ENCODE data around the gene SPTLC3.
"Not testable (repeated sequence)": the region's sequence is repeated elsewhere in the genome, so short reads cannot be mapped to it uniquely, and the experiment has no call there.

The SPTLC3 gene

GRCh38 chr20:13008761-13009681 is at the start of gene SPTLC3:
TSS of gene SPTLC3 (plus strand) at chr20:13008972. CDS start at chr20:13009268, 296 bp downstream.
- peak; percentile 49 for DNase-seq (ENCODE audit: low read depth)

DNA sequence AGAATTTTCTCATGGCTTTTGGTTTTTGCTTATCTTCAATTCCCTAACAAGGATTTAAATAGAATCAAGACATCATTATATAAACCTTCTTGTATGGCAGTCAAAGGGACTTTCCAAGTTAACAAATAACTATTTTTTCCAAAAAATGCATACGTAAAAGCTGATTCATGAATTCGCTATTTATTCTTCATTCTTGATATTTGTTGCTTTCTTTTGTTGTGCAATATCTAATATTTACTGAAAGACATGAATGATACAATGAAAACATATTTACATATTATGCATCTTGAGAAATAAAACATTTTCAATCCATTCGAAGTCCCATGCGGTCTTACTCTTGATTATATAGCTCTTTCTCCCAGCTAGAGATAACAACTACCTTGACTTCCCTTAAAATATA is 47.0 kb upstream of the SPTLC3 start:
- DNase-seq (ENCODE audit: low read depth): no peak

DNA sequence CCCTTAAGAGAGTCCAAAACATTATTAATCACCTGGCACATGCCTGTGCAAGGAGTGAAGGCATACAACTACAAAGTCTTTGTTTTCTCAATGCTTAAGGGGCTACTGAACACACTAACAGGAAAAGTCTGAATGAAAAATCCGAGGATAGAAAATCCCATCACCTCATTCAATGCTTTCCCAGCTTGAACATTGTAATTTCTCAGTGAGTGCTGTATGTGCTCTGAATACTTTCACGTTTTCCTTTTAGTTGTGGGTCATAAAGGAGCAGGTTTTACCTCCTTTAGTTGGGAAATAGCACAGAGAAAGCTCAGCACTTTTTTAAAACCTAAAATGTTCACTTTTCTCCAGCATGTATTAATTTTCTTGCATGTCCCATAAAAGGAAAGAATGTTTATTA is 45.9 kb upstream of the SPTLC3 start:
- DNase-seq (ENCODE audit: low read depth): no peak

DNA sequence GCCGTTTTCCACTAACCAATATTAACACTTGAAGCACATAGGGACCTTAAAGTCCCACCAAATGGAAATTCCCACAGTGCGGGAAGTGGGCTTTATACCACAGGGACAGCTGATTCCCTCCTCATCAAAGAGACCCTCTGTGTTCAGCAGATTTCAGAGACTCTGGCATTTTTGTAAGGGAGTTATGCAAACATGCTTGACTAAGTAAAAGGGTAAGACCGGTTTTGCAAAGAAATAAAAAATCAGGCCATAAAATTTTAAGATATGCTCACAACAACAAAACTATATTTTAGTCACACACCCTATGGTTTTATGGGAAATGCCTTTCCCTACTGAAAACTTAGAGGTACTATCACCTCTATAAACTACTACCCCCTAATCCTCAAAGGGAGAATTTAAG is 45.4 kb upstream of the SPTLC3 start:
- no peak for DNase-seq (ENCODE audit: low read depth)

DNA sequence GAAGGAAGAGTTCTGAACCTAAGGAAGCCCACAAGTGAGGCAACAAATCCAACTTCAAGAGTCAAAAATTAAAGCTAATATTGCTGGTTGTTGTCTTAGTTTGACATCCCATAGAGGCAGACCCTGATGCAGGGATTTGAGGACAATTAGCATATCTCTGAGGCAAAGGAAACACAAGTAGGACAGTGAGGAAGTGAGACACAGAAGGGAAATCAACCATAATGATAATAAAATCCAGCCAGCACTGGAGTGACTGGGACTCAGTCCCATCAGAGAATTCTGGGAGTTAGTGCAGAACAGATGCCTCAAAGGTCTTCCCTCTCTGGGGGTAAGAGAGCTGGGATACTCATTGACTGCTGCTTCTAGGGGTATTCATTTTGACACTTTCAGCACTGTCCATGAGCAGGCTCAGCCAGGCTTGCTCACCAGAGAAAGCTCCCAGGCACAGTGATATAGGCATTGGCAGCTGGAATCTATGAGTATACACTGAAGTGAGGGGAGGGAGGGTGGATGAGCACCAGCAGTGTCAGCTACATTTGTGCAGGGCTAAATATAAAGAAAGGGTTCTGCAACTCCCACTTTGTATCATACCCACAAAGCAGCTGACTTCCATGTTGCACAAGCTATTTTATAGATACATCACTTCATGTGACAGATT is 43.4 kb upstream of the SPTLC3 start:
- peak; percentile 9 for DNase-seq (ENCODE audit: low read depth)

GRCh38 chr20:12965870-12966251 is 42.9 kb upstream of the SPTLC3 start:
- no peak for DNase-seq (ENCODE audit: low read depth)

DNA sequence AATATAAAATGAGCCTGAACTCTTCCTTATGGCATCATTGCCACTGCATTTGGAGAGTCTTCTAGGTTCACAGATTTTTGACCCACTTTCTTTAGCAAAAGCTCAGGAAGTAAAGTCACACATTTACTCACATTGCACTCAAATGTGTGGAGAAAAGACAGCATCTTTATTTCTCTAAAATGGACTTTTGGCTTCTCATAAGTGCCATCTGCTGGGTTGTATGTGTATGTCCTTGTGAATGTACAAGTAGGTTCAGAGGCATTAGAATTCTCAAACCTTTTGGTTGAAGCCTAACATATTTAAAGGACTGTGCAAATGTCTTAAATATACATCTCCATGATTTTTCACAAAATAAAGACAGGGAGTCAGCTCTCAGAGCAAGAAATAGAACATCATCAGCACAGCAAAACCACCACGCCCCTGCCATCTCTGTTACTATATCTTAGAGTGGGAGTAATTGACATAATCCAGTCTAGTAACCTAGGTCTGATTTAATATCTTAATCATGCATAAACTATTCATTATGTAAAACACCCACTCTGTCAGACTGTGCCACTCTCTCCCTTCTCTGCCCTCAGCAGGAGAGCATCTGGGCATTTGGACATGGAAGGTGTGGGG is 42.2 kb upstream of the SPTLC3 start:
- DNase-seq (ENCODE audit: low read depth): peak; percentile 46

DNA sequence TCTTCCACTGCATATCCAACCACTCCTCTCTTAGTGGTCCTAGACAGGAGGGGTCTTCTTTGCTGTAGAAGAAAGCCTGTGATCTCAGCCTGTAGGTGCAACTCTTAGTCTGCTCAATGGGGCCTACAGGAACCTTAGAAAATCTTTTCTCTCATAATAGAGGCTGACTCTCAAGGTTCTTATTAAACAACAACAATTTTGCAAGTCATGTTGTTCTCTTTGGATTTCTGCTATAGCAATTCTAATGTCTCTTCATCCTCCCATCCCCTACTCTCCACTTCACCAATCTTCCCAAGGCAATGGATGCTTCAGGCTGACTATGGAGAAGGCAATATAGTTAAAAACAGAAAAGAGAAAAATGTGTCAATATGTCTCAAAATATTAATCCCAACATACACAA is 40.8 kb upstream of the SPTLC3 start:
- no peak for DNase-seq (ENCODE audit: low read depth)

DNA sequence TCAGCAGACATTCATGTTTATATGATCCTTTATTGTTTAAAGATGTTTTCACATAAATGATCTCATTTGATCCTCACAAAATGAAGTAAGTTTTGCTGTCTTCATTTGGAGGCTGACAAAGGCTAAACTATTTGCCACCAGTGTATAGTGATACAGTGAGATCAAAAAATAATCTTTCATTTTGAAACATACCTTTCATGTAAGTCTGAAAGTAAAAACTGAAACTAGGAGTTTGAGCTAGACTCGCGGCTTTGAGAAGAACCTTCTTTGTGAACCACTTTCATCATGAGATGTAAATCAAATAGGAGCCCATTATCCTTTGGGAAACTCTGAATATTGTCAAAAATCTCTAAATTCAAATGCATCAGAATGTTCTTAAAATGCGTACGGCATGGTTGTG is 40.3 kb upstream of the SPTLC3 start:
- DNase-seq (ENCODE audit: low read depth): no peak

DNA sequence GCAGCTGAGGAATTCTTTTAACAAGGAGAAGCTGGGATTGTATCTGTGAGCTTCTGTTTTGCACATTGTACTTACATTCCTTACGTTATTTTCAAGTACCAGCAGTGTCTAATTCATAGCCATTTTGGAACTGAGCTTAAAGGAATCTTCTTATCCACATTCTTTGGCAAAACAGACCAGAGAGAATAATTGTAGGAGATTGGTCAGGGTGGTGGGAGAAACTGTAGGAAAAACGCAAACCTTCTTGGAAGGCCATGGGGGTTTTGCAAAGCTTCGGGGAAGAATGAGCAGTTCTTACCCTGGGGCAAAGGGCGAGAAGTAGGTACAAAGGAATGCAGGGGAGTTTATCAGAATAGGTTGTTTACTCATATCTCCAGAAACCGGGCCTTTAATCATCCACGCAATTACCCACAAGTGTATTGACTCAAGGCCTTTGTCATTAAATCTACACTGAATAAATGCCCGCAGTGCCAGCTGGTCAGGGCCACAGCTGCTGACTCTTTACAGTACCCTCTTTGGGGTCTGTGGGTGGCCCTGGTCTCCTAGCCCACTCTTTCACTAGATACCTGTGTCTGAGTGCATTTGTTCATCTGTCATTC is 39.6 kb upstream of the SPTLC3 start:
- DNase-seq (ENCODE audit: low read depth): no peak

GRCh38 chr20:12970372-12970821 is 38.4 kb upstream of the SPTLC3 start:
- peak; percentile 38 for DNase-seq (ENCODE audit: low read depth)

GRCh38 chr20:12975833-12976608 is 32.8 kb upstream of the SPTLC3 start:
- DNase-seq (ENCODE audit: low read depth): no peak

GRCh38 chr20:12976720-12977309 is 32.0 kb upstream of the SPTLC3 start:
- DNase-seq (ENCODE audit: low read depth): no peak

- no peak for DNase-seq (ENCODE audit: low read depth)
Measured at GRCh38 chr20:12977328-12978125, 31.2 kb upstream of the SPTLC3 start.

DNA sequence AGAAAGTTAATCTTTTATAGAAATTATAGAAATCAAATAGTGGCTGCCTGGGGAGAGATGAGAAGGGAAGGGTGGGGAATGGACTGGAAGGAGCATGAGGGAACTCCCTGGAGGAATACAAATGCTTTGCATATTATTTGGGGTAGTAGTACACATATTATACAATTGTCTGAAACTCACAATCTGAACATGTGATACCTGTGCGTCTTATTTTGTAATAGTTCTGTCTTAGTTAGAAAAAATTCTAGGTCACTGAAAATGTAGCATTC is 30.7 kb upstream of the SPTLC3 start:
- no peak for DNase-seq (ENCODE audit: low read depth)

- no peak for DNase-seq (ENCODE audit: low read depth)
Measured at GRCh38 chr20:12978613-12979495, 29.9 kb upstream of the SPTLC3 start.

DNA sequence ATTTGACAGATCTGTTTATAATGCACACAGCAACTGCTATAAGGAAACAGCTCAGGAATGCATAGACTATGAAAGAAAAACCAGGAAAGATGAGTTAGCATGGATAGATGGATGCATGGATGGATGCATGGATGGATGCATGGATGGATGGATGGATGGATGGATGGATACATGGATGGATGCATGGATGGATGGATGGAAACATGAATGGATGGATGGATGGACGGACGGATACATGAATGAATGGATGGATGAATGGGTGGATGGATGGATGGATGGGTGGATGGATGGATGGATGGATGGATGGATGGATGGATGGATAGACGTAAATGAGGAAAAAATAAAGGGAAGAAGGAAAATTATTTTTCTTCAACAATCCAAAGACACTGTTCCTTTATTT is 29.1 kb upstream of the SPTLC3 start:
- not testable (repeated sequence) for DNase-seq (ENCODE audit: low read depth)

DNA sequence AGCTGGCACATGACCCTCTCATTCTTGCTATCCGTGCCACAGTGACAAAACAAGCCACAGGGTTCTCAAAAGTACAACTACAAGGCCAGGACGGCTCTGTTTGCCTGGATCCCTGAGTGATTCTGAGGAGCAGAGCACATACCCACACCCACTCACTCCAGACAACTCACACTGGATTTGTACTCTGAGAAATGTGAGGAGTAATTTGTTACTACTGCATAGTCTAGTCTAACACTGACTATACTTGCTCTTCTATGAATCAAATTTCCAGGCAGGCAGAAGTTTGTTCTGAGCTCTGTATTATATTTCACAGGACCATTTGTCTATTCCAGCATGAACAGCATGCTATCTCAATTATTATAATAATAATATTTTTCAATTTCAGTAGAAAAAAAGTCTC is 26.7 kb upstream of the SPTLC3 start:
- no peak for DNase-seq (ENCODE audit: low read depth)

- no peak for DNase-seq (ENCODE audit: low read depth)
Measured at GRCh38 chr20:12984069-12984765, 24.6 kb upstream of the SPTLC3 start.

All from stromal cell of bone marrow (primary cell).